HCT116 (cell line): Measurements from ENCODE around the gene SLC17A2. TPM values are rescaled to one million over a fixed set of nuclear protein-coding genes. Genes with fewer than 3 reads are reported as not detected.

Source experiments
- ATAC-seq: fragments of 200-7000 bp; cut with Tn5 transposase; 2 replicates; pipeline ENCODE4 v1.9.1; 2020; ENCODE audit warnings: mild to moderate bottlenecking, moderate library complexity
- BruUV-seq: library from RNA; stranded (reverse); fragments of 400-500 nt; replicated peaks from 2 replicates; lab custom pipeline; 2021; lab: Mats Ljungman, UMichigan
- CTCF ChIA-PET: fragments of 300-600 bp; sonication (Branson Sonifier 250); formaldehyde crosslinking; loops from one replicate; lab custom pipeline; 2021; ENCODE audit warnings: antibody characterized with exemption; lab: Charles Lee
- POLR2A ChIA-PET: fragments of 300-600, 350-600 bp; sonication (Branson Sonifier 250); formaldehyde crosslinking; loops from one replicate; lab custom pipeline; 2021; ENCODE audit warnings: antibody characterized with exemption; lab: Charles Lee
- RAD21 ChIA-PET, 2 experiments: fragments of 300-600 bp; sonication (Branson Sonifier 250); formaldehyde crosslinking; loops; one replicate each; lab custom pipeline; 2023; ENCODE audit warnings: low total read pairs in 2 of 2; ENCODE audit not compliant: uncharacterized antibody in 2 of 2, unreplicated experiment in 2 of 2, low non-redundant PET in 1 of 2; lab: Charles Lee
- DNase-seq: peaks from one replicate; pipeline ENCODE4 v3.0.0-alpha.2; 2010; ENCODE audit warnings: low read depth, low spot score
- H2AFZ ChIP-seq: fragments of 200-600 bp; shearing (Covaris generic), sonication (generic); 2 replicates; pipeline ENCODE4 v1.6.1; 2017; ENCODE audit warnings: low read depth, mixed run types, mixed read lengths, antibody characterized with exemption, low read length; ENCODE audit not compliant: poor library complexity, severe bottlenecking
- H3K27ac ChIP-seq: 2 replicates; pipeline ENCODE4 v1.5.1; 2012; ENCODE audit warnings: low read depth, low read length
- H3K27me3 ChIP-seq: fragments of 200-600 bp; sonication (generic); 2 replicates; pipeline ENCODE4 v1.6.1; 2016; ENCODE audit warnings: mixed run types, low read length, mixed read lengths; ENCODE audit not compliant: insufficient read depth
- H3K36me3 ChIP-seq, 2 experiments: fragments of 200-500 bp in 1 of 2; fragments of 200-600 bp in 1 of 2; sonication (Bioruptor generic) in 1 of 2; sonication (generic) in 1 of 2; 2 replicates each; pipeline versions ENCODE4 v1.5.1 to v1.6.1; 2014 to 2016; ENCODE audit warnings: low read length in 2 of 2, inconsistent platforms in 1 of 2, mixed read lengths in 1 of 2, mixed run types in 1 of 2; ENCODE audit not compliant: insufficient read depth in 2 of 2, control insufficient read depth in 1 of 2
- H3K4me1 ChIP-seq, 2 experiments: fragments of 200-600 bp in 1 of 2; sonication (generic) in 1 of 2; 2 replicates each; pipeline versions ENCODE4 v1.5.1 to v1.6.1; 2012 to 2017; ENCODE audit warnings: low read length in 2 of 2, inconsistent platforms in 1 of 2, mild to moderate bottlenecking in 1 of 2, mixed read lengths in 1 of 2, mixed run types in 1 of 2, moderate library complexity in 1 of 2; ENCODE audit not compliant: insufficient read depth in 2 of 2, control insufficient read depth in 1 of 2
- H3K4me2 ChIP-seq: fragments of 200-600 bp; sonication (generic); 2 replicates; pipeline ENCODE4 v1.6.1; 2017; ENCODE audit warnings: mixed run types, low read length, mixed read lengths
- H3K4me3 ChIP-seq, 2 experiments: fragments of 200-600 bp in 1 of 2; sonication (generic) in 1 of 2; replicated peaks in 1 of 2; 2 replicates each; pipeline ENCODE4 v1.5.1; 2011 to 2016; ENCODE audit warnings: low read length in 2 of 2, control low read depth in 1 of 2, low read depth in 1 of 2, mild to moderate bottlenecking in 1 of 2, mixed read lengths in 1 of 2, mixed run types in 1 of 2
- H3K79me2 ChIP-seq: fragments of 200-600 bp; sonication (generic); 2 replicates; pipeline ENCODE4 v1.6.1; 2017; ENCODE audit warnings: mild to moderate bottlenecking, mixed run types, low read length, moderate library complexity, mixed read lengths; ENCODE audit not compliant: insufficient read depth
- H3K9ac ChIP-seq: fragments of 200-600 bp; sonication (generic); 2 replicates; pipeline ENCODE4 v1.6.1; 2016; ENCODE audit warnings: low read length, mixed read lengths
- H3K9me2 ChIP-seq: fragments of 200-600 bp; sonication (generic), shearing (Covaris generic); 2 replicates; pipeline ENCODE4 v1.6.1; 2017; ENCODE audit warnings: mixed run types, mild to moderate bottlenecking, moderate library complexity; ENCODE audit not compliant: insufficient read depth
- H3K9me3 ChIP-seq, 2 experiments: fragments of 200-500 bp in 1 of 2; fragments of 200-600 bp in 1 of 2; sonication (Bioruptor generic) in 1 of 2; sonication (generic) in 1 of 2; 2 replicates each; pipeline ENCODE4 v1.6.1; 2014 to 2017; ENCODE audit warnings: low read length in 2 of 2, mixed read lengths in 2 of 2, inconsistent platforms in 1 of 2, low read depth in 1 of 2, mild to moderate bottlenecking in 1 of 2, mixed run types in 1 of 2, moderate library complexity in 1 of 2; ENCODE audit not compliant: control insufficient read depth in 1 of 2, insufficient read depth in 1 of 2
- H4K20me1 ChIP-seq: fragments of 200-600 bp; sonication (generic), shearing (Covaris generic); 2 replicates; pipeline ENCODE4 v1.6.1; 2017; ENCODE audit warnings: mixed run types, mild to moderate bottlenecking, moderate library complexity; ENCODE audit not compliant: insufficient read depth
- EZH2phosphoT487 ChIP-seq: fragments of 200-600 bp; IDR thresholded peaks from 2 replicates; pipeline ENCODE4 v1.6.1; 2018; ENCODE audit warnings: antibody characterized with exemption, borderline replicate concordance
- JUND ChIP-seq: IDR thresholded peaks from 2 replicates; pipeline ENCODE4 v1.6.1; 2012
- POLR2AphosphoS5 ChIP-seq: IDR thresholded peaks from 2 replicates; pipeline ENCODE4 v1.6.1; 2011; ENCODE audit warnings: mild to moderate bottlenecking, low read depth, low read length, moderate library complexity
- RAD21 ChIP-seq: IDR thresholded peaks from 2 replicates; pipeline ENCODE4 v1.6.1; 2012; ENCODE audit warnings: low read depth, mild to moderate bottlenecking
- YY1 ChIP-seq: IDR thresholded peaks from 2 replicates; pipeline ENCODE4 v1.6.1; 2011; ENCODE audit warnings: low read length, low read depth, moderate library complexity, mild to moderate bottlenecking; ENCODE audit not compliant: insufficient replicate concordance; ENCODE audit errors: extremely low read depth
- intact Hi-C: fragments of 100-400 bp; cut with micrococcal nuclease; formaldehyde crosslinking; loops from 2 replicates; pipeline ENCODE4 v1.10.0; 2022
- total RNA-seq: library from RNA; stranded (reverse); gene quantifications from one replicate; pipeline ENCODE4 v1.2.1, GENCODE V29; 2021; ENCODE audit not compliant: unreplicated experiment

SLC17A2 gene
- total RNA-seq, 1 experiment from 2014 or later, result not detected

GRCh38 chr6:25939593-25939992 lies 9.1 kb upstream of the SLC17A2 start:
- H3K4me1 ChIP-seq, result no peaks in the 10 kb centered on the region
- H2AFZ ChIP-seq, result no peak overlapping the region
- no peaks in the 10 kb centered on the region for H4K20me1 ChIP-seq
- H3K9me3 ChIP-seq, result no peaks in the 10 kb centered on the region
- intact Hi-C loops, result no loop called here
- no peak overlapping the region for H3K4me2 ChIP-seq
- H3K27me3 ChIP-seq, result no peaks in the 10 kb centered on the region
- ChIA-PET CTCF (interaction anchor here (2.0 kb wide), 1 partner anchor 221 kb away, joined by 8 read pairs; no protein-coding TSS in a partner anchor), RAD21 (no interaction called here), POLR2A (no interaction called here)
- BruUV-seq, result no TSS peak
- TF ChIP-seq RAD21 (no peak), YY1 (no peak), POLR2AphosphoS5 (no peak), EZH2phosphoT487 (no peak)
- H3K36me3 ChIP-seq, result no peaks in the 10 kb centered on the region
- ATAC-seq (no peak), DNase-seq (no peak)
- H3K79me2 ChIP-seq, result no peaks in the 10 kb centered on the region
- H3K9ac ChIP-seq, result no peak overlapping the region
- H3K9me2 ChIP-seq, result no peaks in the 10 kb centered on the region
- H3K27ac ChIP-seq, result no peak overlapping the region
- H3K4me3 ChIP-seq, result no peak overlapping the region

GRCh38 chr6:25935953-25936352 lies 5.5 kb upstream of the SLC17A2 start:
- DNase-seq, result no peak
- Histone ChIP-seq H3K27me3 (no peaks in the 10 kb centered on the region), H3K4me3 (no peak overlapping the region), H3K9me2 (no peaks in the 10 kb centered on the region), H2AFZ (no peak overlapping the region), H4K20me1 (no peaks in the 10 kb centered on the region), H3K9ac (no peak overlapping the region), H3K4me2 (no peak overlapping the region), H3K36me3 (no peaks in the 10 kb centered on the region), H3K79me2 (no peaks in the 10 kb centered on the region), H3K27ac (no peak overlapping the region), H3K9me3 (no peaks in the 10 kb centered on the region), H3K4me1 (no peaks in the 10 kb centered on the region)
- ChIA-PET POLR2A (no interaction called here), RAD21 (no interaction called here), CTCF (no interaction called here)
- no TSS peak for BruUV-seq
- ATAC-seq, result no peak
- no peak for TF ChIP-seq JUND
- intact Hi-C loops, result no loop called here
